Psoas muscle (tissue), 8 donors: ENCODE results near the gene EYA2. TPM values are rescaled to one million over a fixed set of nuclear protein-coding genes. Genes with fewer than 3 reads are reported as not detected.

ENCODE experiments used
- ATAC-seq, 4 donors: fragments of 200-7000 bp; cut with Tn5 transposase; one replicate each; pipeline ENCODE4 v1.9.1; 2020; ENCODE audit warnings: moderate library complexity in 3 of 4, mild to moderate bottlenecking in 2 of 4
- DNase-seq, 2 donors: peaks; one replicate each; pipeline ENCODE4 v3.0.0-alpha.2; 2020
- H3K27ac ChIP-seq: fragments of 200-600 bp; one replicate; pipeline ENCODE4 v1.8.0; 2022
- H3K27me3 ChIP-seq, 3 donors: fragments of 200-600 bp in 1 of 3; one replicate each; pipeline versions ENCODE4 v1.6.1 to v1.8.0; 2013 to 2022; ENCODE audit warnings: low read length in 2 of 3, mild to moderate bottlenecking in 2 of 3, moderate library complexity in 1 of 3; ENCODE audit not compliant: insufficient read depth in 3 of 3
- H3K36me3 ChIP-seq, 2 donors: fragments of 200-600 bp in 1 of 2; one replicate each; pipeline versions ENCODE4 v1.6.1 to v1.8.0; 2013 to 2022; ENCODE audit warnings: low read depth in 1 of 2, mild to moderate bottlenecking in 1 of 2, moderate library complexity in 1 of 2; ENCODE audit not compliant: insufficient read depth in 1 of 2
- H3K4me1 ChIP-seq: fragments of 200-600 bp; one replicate; pipeline ENCODE4 v1.8.0; 2022
- H3K4me3 ChIP-seq: fragments of 200-600 bp; one replicate; pipeline ENCODE4 v1.8.0; 2022; ENCODE audit warnings: mild to moderate bottlenecking
- H3K9me3 ChIP-seq: fragments of 200-600 bp; one replicate; pipeline ENCODE4 v1.8.0; 2022
- CTCF ChIP-seq: fragments of 200-600 bp; IDR thresholded peaks from one replicate; pipeline ENCODE4 v1.8.0; 2022; ENCODE audit warnings: antibody characterized with exemption
- WGBS, 3 donors: extraction: QIAGEN DNeasy Blood & Tissue Kit; methylation state at CpG; one replicate each; pipeline versions ENCODE4 v1.1.6 to v1.1.7; 2013; 5-methylcytosine and 5-hydroxymethylcytosine counted together
- intact Hi-C, 2 donors: fragments of 100-400 bp; cut with DNase I; formaldehyde crosslinking; loops; one replicate each; pipeline versions ENCODE4 v1.11.0 to v1.14.2; 2022
- polyA plus RNA-seq, 3 donors: library from polyadenylated mRNA; stranded (reverse); fragments of 200-250 nt; gene quantifications; one replicate each; pipeline ENCODE4 v1.2.3, GENCODE V29; 2013
- total RNA-seq, 4 donors: library from RNA; stranded (reverse); fragmentation: NEBNext Ultra II Directional in 2 of 4; extraction: Animal tissue kit (Norgen Biotek cat#: 25700) in 2 of 4; gene quantifications; one replicate each; pipeline versions ENCODE4 v1.2.1 to v1.2.4, GENCODE V29; 2021 to 2023
- donor health status: healthy with polysubstance abuse.
- donor health status: DM: no; HTN: no; CAD: no; lungs with moderate emphysema.
- donor health status: Bipolar disorder and iron deficiency.
- donor health status: healthy.
- donor health status: DM: yes; HTN: yes; CAD: no.
- donor health status: DM: no; HTN: no; CAD: no.
- donor health status: DM: no; HTN: no; CAD: no.
- donor health status: DM: yes; HTN: yes; CAD: no.

The EYA2 gene
- total and polyA plus RNA-seq, 7 donors = 0.72 to 4.0 (median 2.0) TPM

- WGBS, 3 donors = 67 to 78% (median 73%) methylated on average over 2 of the region's 2 CpGs
- H3K36me3 ChIP-seq = no peaks in the 10 kb centered on the region
- H3K27ac ChIP-seq = no peak overlapping the region
- no peak for TF ChIP-seq CTCF
- no peaks in the 10 kb centered on the region for H3K27me3 ChIP-seq
- no peaks in the 10 kb centered on the region for H3K9me3 ChIP-seq
- DNase-seq (no peak), ATAC-seq (peak in 1 of 4 donors; percentile 33)
- intact Hi-C loops = no loop called here
- H3K4me1 ChIP-seq = no peaks in the 10 kb centered on the region
- H3K4me3 ChIP-seq = no peak overlapping the region
These were observed 90.6 kb downstream of the EYA2 start for GRCh38 chr20:46985250-46985649.

- intact Hi-C loops = no loop called here
- Histone ChIP-seq H3K27ac (no peak overlapping the region), H3K4me1 (no peaks in the 10 kb centered on the region), H3K9me3 (no peaks in the 10 kb centered on the region), H3K4me3 (no peak overlapping the region), H3K36me3 (no peaks in the 10 kb centered on the region), H3K27me3 (no peaks in the 10 kb centered on the region)
- 71 to 83% (median 81%) methylated on average over 2 of the region's 2 CpGs for WGBS, 3 donors
- ATAC-seq (peak in 1 of 4 donors; percentile 33), DNase-seq (no peak)
- no peak for TF ChIP-seq CTCF
These were observed 91.0 kb downstream of the EYA2 start for GRCh38 chr20:46985671-46986070.

DNA sequence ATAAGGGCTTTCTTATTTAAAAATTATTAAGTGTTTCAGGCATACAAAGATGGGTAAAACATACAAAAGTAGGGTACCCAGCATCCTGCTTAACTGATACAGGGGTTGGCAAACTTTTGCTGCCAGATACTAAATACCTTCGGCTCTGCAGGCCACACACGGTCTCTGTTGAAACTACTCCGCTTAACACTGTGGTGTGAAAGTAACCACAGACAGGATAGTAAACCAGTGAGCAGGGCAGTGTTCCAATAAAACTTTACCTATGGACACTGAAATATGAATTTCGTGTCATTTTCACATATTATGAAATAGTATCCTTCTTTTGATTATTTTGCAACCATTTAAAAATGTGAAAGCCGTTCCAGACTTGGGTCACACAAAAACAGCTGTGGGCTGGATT is 92.4 kb downstream of the EYA2 start:
- DNase-seq = no peak
- no peak for TF ChIP-seq CTCF
- intact Hi-C loops = no loop called here
- H3K4me1 ChIP-seq = no peaks in the 10 kb centered on the region
- H3K36me3 ChIP-seq = no peaks in the 10 kb centered on the region
- H3K27me3 ChIP-seq = no peaks in the 10 kb centered on the region
- ATAC-seq = no peak
- no peak overlapping the region for H3K27ac ChIP-seq
- WGBS, 3 donors = 39 to 62% (median 46%) methylated on average over 5 of the region's 5 CpGs
- no peak overlapping the region for H3K4me3 ChIP-seq
- H3K9me3 ChIP-seq = no peaks in the 10 kb centered on the region

DNA sequence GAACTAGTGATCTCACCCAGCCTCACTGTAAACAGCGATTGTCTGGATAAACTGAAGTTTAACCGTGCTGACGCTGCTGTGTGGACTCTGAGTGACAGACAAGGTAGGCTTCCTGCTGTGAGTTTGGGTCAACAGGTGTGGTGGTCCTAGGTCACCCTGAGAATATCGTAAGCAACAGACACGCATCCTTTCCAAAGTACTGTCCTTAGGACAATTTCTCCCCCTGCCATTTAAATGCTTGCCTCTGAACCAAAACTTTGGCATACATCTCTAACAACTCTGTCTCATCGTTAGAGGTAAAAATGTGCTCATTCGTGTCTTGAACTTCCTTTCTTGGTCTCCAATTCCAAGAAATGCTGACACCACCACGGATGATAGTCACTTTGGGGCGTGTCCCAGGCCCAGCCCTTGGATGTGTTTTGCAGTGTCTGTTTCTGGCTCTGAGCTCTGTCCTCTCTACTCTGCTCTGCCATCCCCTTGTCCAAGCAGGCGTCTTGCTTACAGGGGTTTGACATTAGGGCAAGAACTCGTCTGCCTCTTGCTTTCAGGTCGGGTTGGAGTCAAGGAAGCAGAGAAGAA is 95.5 kb downstream of the EYA2 start:
- 36 to 47% (median 41%) methylated on average over 12 of the region's 12 CpGs for WGBS, 3 donors
- DNase-seq = peak in 1 of 2 donors; percentile 55
- no peaks in the 10 kb centered on the region for H3K4me1 ChIP-seq
- peaks cover 0 to 5% (median 0%) of the 10 kb centered on the region in 3 donors for H3K27me3 ChIP-seq
- TF ChIP-seq CTCF = no peak
- no peaks in the 10 kb centered on the region for H3K36me3 ChIP-seq
- no peak overlapping the region for H3K4me3 ChIP-seq
- ATAC-seq = peak in 1 of 4 donors; percentile 43
- H3K9me3 ChIP-seq = no peaks in the 10 kb centered on the region
- intact Hi-C loops = no loop called here
- H3K27ac ChIP-seq = no peak overlapping the region

DNA sequence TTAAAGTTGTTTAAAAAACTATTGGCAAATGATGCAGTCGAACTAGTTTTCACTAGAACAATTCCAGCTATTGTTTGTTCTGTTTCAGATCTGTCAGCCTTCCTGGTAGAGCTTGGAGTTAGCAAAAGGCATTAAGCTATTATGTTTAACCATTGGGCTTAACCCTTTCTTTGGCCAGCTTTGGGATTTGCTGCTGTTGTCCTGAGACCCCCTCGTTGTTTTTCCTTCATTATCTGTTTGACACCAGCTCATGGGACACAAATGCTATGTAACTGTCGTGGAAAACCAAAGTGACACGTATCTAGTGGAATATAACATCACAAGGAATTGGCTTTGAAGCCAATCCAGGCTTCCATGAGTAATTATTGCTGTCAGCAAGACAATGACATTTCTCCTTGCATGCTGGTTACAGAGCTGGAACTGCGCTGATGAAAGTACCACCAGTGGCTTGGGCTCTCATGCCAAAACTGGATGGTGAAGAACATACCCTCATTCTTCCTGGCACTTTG is 96.0 kb downstream of the EYA2 start:
- no peak for DNase-seq
- ATAC-seq = no peak
- no peak for TF ChIP-seq CTCF
- 56 to 61% (median 57%) methylated on average over 5 of the region's 5 CpGs for WGBS, 3 donors
- Histone ChIP-seq H3K36me3 (no peaks in the 10 kb centered on the region), H3K4me3 (no peak overlapping the region), H3K27me3 (peaks cover 0 to 5% (median 0%) of the 10 kb centered on the region in 3 donors), H3K27ac (no peak overlapping the region), H3K9me3 (no peaks in the 10 kb centered on the region), H3K4me1 (no peaks in the 10 kb centered on the region)
- intact Hi-C loops = no loop called here
